Measurements from ENCODE around the gene TXNRD1.

TXNRD1 gene

DNA sequence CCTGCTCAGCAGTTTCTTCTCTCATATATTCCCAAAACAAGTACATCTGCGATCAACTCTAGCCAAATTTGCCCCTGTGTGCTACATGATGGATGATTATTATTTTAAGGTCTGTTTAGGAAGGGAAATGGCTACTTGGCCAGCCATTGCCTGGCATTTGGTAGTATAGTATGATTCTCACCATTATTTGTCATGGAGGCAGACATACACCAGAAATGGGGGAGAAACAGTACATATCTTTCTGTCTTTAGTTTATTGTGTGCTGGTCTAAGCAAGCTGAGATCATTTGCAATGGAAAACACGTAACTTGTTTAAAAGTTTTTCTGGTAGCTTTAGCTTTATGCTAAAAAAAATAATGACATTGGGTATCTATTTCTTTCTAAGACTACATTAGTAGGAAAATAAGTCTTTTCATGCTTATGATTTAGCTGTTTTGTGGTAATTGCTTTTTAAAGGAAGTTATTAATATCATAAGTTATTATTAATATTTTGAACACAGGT is 133.5 kb downstream of the TXNRD1 start:
- H3K9me3 Mint-ChIP-seq = no peaks in the 10 kb centered on the region
- DNase-seq (no peak), ATAC-seq (no peak)
- no peak overlapping the region for H3K4me3 Mint-ChIP-seq
- H3K27ac Mint-ChIP-seq = no peak overlapping the region
- H3K4me1 Mint-ChIP-seq = no peaks in the 10 kb centered on the region
- H3K27me3 Mint-ChIP-seq = no peaks in the 10 kb centered on the region

DNA sequence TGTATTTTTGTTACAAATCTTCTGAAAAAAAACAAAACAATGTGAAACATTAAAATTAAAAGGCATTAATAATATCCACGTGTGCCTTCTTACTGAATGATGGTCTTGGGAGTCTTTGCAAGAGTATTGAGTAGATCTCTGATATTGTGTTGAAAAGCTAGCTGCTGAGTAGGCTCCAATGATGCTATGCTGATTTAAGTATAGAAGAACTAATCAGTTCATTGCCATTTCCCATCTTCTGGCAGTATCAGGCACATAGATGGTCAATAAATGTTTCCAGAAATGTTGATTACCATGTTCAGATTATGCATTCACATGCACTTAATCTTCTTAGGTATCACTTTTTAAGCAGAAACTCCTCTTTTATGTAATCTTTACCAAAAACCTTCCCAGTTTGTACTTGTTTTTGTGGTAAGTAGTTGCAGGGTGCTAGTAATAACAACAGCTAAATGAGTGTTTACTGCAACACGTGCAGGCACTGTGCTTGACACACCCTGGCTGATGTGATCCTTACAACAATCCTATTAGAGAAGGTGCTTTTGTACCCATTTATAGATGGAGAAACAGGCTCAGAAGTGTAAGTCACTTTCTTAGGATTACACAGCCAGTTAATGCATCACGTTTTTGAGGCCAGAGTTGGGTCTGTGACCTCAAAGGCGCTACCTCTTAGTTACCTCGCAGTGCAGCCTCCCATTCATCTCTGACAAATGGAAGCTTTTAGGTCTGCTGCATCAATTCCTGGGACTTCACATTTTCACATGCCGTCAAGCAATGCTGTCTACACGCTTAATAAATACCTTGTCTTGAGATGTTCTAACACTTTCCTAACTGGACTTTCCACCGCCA is 134.9 kb downstream of the TXNRD1 start:
- no peaks in the 10 kb centered on the region for H3K27me3 Mint-ChIP-seq
- DNase-seq (no peak), ATAC-seq (no peak)
- peak overlapping the region in 1 of 2 donors; percentile 28 for H3K27ac Mint-ChIP-seq
- no peak overlapping the region for H3K4me3 Mint-ChIP-seq
- H3K9me3 Mint-ChIP-seq = no peaks in the 10 kb centered on the region
- H3K4me1 Mint-ChIP-seq = no peaks in the 10 kb centered on the region

DNA sequence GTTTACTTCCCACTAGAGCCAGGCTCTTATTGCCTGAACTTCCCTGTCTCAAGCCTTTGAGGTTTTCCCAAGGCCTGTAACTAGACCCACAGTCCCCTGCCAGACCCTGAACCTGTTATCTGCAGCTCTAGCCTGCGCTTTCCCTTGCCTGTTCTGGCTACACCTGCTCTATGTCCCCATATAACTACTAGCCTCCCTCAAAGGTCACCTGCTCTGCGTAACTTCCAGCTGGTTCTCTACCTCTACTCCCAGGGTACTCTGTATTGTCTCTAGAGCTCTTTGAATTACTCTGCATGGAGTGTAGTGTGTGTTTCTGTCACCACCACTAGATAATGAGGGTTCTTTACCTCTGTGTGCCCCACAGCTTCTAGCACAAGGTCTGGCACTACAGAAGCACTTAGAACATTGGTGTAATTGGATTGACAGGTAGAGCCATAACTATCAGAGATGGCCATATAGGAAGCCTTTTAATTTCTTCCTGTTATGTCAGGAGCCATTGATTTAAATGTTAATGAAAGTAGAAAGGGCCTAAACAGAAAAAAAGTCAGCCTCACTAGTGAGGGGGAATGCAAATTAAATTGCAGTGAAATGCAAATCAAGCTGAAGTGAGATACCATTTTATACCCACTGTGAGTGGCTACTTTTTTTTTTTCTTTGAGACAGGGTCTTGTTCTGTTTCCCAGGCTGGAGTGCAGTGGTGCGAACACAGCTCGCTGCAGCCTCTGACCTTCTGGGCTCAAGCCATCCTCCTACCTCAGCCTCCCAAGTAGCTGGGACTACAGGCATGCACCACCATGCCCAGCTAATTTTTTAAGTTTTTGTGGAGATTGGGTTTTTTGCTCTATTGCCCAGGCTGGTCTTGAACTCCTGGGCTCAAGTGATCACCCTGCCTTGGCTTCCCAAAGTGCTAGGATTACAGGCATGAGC is 135.7 kb downstream of the TXNRD1 start:
- H3K4me3 Mint-ChIP-seq = no peak overlapping the region
- no peaks in the 10 kb centered on the region for H3K9me3 Mint-ChIP-seq
- no peaks in the 10 kb centered on the region for H3K4me1 Mint-ChIP-seq
- ATAC-seq (no peak), DNase-seq (no peak)
- H3K27ac Mint-ChIP-seq = peak overlapping the region in 1 of 2 donors; percentile 28
- no peaks in the 10 kb centered on the region for H3K27me3 Mint-ChIP-seq

DNA sequence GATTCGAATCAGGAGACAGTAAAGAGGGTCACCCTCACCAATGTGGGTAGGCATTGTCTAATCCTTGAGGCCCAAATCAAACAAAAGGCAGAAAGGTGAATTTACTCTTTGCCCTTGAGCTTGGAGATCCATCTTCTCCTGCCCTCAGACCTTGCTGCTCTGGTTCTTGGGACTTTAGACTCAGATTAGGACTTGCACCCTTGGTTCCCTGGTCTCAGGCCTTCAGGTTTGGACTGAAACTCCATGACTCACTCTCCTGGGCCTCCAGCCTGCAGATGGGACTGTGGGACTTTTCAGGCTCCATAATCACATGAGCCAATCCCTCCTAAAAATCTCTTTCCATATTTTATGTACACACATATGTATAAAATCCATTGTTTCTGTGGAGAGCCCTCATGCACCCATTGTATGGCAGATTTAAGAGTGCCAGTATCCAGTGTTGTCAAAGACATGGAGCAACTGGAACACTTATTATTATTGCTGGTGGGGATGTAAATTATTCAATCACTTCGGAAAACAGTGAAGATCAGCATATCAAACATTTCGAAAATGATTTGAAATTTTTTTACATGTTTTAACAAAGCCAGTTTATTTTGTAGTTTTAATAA is 136.6 kb downstream of the TXNRD1 start:
- Mint-ChIP-seq H3K9me3 (no peaks in the 10 kb centered on the region), H3K27ac (peak overlapping the region in 1 of 2 donors; percentile 7), H3K27me3 (no peaks in the 10 kb centered on the region), H3K4me3 (no peak overlapping the region), H3K4me1 (no peaks in the 10 kb centered on the region)
- ATAC-seq (no peak), DNase-seq (no peak)

DNA sequence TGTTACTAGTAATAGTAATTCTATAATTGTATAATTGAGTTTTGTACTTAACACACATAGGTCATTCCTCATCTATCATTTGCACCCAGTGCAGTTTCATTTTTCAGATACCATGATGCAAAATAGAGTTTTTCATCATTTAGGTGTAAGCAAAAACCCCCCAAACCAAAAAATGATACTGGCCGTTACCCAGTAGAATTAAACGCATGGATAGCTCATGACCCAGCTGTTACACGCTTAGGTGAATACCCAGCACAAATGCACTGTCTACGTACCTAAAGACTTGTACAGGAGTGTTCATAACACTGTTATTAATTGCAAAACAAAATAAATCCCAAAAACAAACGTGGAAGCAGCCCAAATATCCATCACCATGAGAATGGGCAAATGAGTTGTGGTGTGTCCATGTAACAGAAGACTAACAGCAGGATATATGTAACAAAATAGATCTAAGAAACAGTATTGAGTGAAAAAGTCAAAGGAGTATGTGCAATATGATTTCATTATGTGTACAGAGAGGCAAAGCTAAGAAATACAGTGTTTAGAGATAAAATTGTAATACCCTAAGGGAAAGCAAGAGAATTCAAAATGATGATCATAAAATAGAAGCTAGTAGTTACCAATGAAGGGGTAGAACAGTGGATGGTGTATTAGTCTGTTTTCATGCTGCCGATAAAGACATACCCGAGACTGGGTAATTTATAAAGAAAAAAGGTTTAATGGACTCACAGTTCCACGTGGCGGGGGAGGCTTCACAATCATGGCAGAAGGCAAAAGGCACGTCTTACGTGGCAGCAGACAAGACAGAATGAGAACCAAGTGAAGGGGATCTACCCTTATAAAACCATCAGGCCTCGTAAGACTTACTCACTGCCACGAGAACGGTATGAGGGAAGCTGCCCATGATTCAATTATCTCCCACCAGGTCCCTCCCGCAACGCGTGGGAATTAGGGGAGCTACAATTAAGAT is 137.7 kb downstream of the TXNRD1 start:
- no peak for ATAC-seq
- Mint-ChIP-seq H3K27ac (no peak overlapping the region), H3K4me1 (no peaks in the 10 kb centered on the region), H3K9me3 (no peaks in the 10 kb centered on the region), H3K27me3 (no peaks in the 10 kb centered on the region), H3K4me3 (no peak overlapping the region)
- no peak for DNase-seq

DNA sequence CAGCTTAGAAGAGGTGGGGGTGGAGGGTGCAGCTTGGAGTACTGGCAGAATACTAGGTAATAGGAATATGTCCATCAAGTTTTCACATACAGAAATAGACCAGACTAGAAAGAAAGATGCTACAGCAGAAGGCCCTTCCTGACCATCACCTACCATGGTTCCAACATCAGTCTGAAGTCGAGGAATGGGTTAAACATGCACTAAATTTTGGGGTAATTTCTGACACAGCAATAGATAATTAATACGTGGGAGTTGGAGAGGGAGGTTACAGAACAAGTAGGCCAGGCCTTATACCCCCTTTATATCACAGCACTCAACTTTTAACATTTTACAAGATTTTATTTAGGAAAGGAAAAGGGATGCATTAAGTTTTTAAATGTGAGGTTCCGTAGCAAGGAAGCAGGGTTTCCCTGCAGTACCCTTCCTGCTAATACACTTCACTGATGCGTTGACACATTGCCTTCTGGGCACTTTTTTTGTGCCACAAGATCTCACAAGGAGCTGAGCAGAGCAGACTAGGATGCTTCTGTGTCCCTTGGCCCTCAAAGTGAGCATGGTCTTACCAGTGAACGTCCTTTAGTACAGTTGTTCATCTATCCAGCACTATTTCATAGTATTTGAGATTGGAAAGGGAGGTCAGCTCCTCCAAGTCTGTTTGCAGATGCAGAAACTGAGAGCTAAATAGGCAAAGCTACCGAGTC is 138.7 kb downstream of the TXNRD1 start:
- Mint-ChIP-seq H3K9me3 (no peaks in the 10 kb centered on the region), H3K4me3 (no peak overlapping the region), H3K27me3 (no peaks in the 10 kb centered on the region), H3K4me1 (no peaks in the 10 kb centered on the region), H3K27ac (no peak overlapping the region)
- DNase-seq = no peak
- ATAC-seq = no peak

DNA sequence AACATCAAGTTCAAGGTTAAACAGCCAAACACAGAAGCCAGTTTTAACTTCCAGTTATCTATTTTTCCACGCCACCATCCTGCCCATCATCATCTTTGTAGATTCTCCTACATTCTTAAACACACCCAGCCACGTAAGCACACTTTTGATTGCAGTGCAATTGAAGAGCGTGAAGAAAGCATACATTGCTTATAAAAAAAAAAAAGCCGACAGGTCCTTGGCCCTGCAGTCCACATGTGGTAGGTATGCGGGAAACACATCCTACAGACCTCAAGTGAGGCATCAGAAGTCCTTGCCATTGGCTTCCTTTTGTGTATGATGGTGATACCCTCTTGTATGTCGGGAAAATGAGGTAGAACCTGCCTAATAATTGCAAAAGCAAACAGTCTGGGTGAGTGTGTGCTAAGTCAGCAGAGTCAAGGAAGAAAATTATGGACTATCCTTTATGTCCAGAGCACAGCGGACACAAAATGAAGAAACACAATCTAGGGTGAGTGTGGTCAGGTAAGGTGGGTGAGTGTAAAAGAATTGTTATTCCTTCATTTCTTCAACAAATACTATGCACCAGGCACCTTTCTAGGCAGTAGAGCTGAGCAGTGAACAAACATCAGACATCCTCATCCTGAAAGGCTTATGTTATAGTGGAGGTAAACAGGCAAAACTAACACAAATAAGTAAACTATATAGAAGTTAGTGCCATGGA is 139.4 kb downstream of the TXNRD1 start:
- Mint-ChIP-seq H3K27me3 (no peaks in the 10 kb centered on the region), H3K27ac (no peak overlapping the region), H3K9me3 (no peaks in the 10 kb centered on the region), H3K4me3 (no peak overlapping the region), H3K4me1 (no peaks in the 10 kb centered on the region)
- DNase-seq = no peak
- ATAC-seq = no peak

DNA sequence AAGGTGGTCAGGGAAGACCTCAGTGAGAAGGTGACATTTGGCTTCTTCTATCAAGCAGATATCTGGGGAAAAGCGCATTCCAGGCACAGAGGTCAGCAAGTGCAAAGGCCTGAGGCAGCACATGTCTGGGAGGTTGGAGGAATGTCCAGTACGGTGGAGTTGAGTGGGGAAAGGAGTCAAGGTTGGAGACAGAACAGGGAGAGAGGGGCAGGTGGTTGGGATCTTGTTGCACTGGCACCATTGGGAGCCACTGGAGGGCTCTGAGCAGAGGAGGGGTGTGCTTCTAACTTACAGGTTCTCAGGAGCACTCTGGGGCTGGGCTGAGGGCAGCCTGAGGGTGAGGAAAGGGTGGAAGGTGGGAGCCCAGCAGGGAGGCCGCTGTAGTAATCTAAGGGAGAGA is 140.1 kb downstream of the TXNRD1 start:
- H3K4me1 Mint-ChIP-seq = no peaks in the 10 kb centered on the region
- H3K4me3 Mint-ChIP-seq = no peak overlapping the region
- no peaks in the 10 kb centered on the region for H3K27me3 Mint-ChIP-seq
- peak overlapping the region in 1 of 2 donors; percentile 7 for H3K27ac Mint-ChIP-seq
- no peaks in the 10 kb centered on the region for H3K9me3 Mint-ChIP-seq
- DNase-seq (no peak), ATAC-seq (no peak)

DNA sequence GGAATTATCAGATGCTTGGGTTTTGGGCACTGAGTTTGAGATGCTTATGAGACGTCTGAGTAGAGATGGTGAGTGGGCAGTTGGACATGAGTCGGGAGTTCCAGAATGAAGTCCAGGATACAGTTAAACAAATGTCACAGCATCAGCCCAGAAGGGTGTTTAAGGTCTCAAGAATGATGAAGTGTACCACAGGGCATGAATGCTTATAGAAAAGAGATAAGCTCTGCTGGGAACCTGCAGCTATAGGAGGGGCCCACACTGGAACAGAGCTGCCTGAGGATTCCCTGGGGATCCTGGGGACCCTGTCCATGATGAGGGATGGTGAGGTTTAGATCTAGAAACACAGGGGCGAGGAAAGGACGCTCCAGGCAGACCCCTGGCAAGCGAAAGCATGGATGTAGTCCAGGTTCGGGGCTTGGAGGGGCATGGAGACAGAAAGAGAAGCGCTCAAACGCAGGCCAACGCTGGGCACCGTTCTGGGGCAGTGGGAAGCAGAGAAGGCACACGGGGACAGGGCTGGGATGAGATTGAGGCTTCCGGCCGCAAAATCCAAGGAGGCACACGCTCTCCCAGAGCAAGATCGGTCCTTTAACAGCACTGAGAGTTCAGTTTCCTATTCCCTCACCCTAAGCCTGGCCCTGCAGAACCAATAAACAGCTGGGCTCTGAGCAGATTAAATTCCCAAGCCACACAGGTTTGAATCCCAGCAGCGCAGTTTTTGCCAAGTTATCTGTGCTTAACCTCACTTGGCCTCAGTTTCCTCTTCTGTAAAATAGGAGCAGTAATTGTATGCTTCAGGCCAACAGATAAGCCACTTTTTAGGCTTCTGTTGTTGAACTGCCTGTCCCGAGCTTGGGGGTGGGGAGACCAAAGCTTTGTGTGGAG is 140.9 kb downstream of the TXNRD1 start:
- Mint-ChIP-seq H3K4me1 (no peaks in the 10 kb centered on the region), H3K27me3 (no peaks in the 10 kb centered on the region), H3K9me3 (no peaks in the 10 kb centered on the region), H3K27ac (peak overlapping the region in 1 of 2 donors; percentile 59), H3K4me3 (no peak overlapping the region)
- no peak for ATAC-seq
- DNase-seq = no peak

DNA sequence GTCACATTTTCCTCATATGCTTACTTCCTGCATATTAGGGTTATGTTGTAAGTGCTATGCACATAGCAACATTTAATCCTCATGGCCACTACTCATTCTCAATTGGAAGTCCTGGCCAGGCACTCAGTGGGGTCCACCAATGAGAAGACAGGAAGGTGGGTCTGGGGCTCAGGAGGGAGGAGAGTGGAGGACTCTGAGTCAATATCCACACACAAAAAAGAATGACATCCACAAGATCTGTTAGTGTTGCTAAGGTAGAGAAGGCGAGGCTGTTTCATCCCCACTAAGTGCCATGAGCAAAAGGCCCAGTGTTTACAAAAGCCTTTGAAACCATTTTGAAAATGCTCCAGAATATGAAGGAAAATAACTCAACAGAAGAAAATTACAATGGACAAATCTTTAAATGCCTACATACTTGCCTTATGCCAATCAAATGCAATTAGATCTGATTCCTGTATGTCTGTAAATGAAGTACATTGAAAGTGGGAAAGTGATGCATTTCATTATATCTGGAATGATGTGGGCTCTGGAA is 141.9 kb downstream of the TXNRD1 start:
- H3K9me3 Mint-ChIP-seq = no peaks in the 10 kb centered on the region
- no peak for DNase-seq
- no peak overlapping the region for H3K4me3 Mint-ChIP-seq
- H3K27ac Mint-ChIP-seq = no peak overlapping the region
- no peaks in the 10 kb centered on the region for H3K27me3 Mint-ChIP-seq
- H3K4me1 Mint-ChIP-seq = no peaks in the 10 kb centered on the region
- ATAC-seq = no peak

DNA sequence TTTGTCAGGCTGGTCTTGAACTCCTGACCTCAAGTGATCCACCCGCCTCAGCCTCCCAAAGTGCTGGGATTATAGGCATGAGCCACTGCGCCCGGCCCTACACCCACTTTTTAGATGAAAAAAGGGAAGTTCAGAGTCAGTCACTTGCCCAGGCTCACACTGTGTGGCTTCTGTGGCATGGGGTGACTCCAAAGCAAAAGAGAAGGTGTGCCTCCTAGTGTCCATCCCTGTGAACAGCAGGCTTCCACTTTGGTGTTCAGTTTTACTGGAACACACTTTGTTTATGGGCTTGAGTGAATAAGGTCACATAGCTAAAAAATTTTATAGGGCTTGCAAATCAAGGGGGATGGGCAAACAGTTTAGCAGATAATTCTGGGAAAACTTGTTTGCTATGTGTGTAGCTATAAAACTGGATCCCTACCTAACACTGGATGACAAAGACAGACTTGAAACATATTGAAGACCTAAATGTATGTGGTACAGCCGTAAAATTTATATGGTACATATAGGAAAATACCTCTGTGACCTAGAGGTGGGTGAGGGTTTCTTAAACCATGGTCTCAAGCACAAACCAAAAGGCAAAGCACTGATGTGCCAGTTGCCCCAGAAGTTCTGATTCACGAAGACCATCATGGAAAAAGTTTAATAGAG is 142.9 kb downstream of the TXNRD1 start:
- no peak overlapping the region for H3K27ac Mint-ChIP-seq
- ATAC-seq = peak; percentile 86
- DNase-seq = peak; percentile 48 to 64
- no peaks in the 10 kb centered on the region for H3K27me3 Mint-ChIP-seq
- H3K4me1 Mint-ChIP-seq = no peaks in the 10 kb centered on the region
- H3K9me3 Mint-ChIP-seq = no peaks in the 10 kb centered on the region
- no peak overlapping the region for H3K4me3 Mint-ChIP-seq

DNA sequence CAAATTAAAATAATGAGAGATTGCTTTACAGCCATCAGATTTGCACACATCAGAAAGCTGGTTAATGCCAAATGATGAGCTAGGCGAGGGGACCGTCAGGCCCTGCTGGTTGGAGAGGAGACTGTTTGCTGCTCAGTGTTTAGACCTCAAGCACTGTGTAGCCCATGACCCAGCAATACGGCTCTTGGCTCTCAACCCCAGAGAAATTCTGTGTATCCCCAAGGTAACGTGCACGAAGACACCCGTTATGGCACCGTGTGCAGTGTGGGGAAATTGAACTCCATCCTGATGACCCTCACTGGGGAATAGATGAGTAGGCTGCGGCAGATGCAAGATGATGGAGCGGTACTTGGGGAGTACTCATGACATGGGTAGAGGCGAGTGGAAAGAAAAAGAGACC is 143.6 kb downstream of the TXNRD1 start:
- no peak for DNase-seq
- Mint-ChIP-seq H3K9me3 (no peaks in the 10 kb centered on the region), H3K27me3 (no peaks in the 10 kb centered on the region), H3K4me1 (no peaks in the 10 kb centered on the region), H3K4me3 (no peak overlapping the region), H3K27ac (no peak overlapping the region)
- ATAC-seq = no peak
